Measurements from ENCODE around the gene SLC22A23. TPM values are rescaled to one million over a fixed set of nuclear protein-coding genes. Genes with fewer than 3 reads are reported as not detected.
"Not testable (repeated sequence)": the region's sequence is repeated elsewhere in the genome, so short reads cannot be mapped to it uniquely, and the experiment has no call there.

The SLC22A23 gene
- total RNA-seq, 1 donor from 2014 or later, result 5.7 TPM

GRCh38 chr6:3380344-3381232 lies 76.3 kb downstream of the SLC22A23 start:
- Mint-ChIP-seq H3K4me3 (ENCODE audit: unreplicated experiment) (no peak overlapping the region), H3K4me1 (ENCODE audit: low read depth, unreplicated experiment) (peaks cover 17% of the 10 kb centered on the region), H3K36me3 (ENCODE audit: low read depth, unreplicated experiment) (no peaks in the 10 kb centered on the region), H3K9me3 (ENCODE audit: unreplicated experiment) (no peaks in the 10 kb centered on the region), H3K27me3 (ENCODE audit: low read depth, unreplicated experiment) (no peaks in the 10 kb centered on the region), H3K27ac (ENCODE audit: unreplicated experiment) (no peak overlapping the region)
- Histone ChIP-seq H3K9me3 (ENCODE audit: insufficient read depth, low read depth, low read length) (no peaks in the 10 kb centered on the region), H4K20me1 (ENCODE audit: insufficient read depth, low read length) (no peaks in the 10 kb centered on the region), H3K27ac (ENCODE audit: low read depth, low read length) (no peak overlapping the region), H3K4me2 (ENCODE audit: low read length) (no peak overlapping the region), H3K4me1 (ENCODE audit: insufficient read depth, low read length) (peaks cover 24% of the 10 kb centered on the region), H3K27me3 (ENCODE audit: insufficient read depth, low read length) (no peaks in the 10 kb centered on the region), H3K36me3 (ENCODE audit: insufficient read depth, low read length) (no peaks in the 10 kb centered on the region), H2AFZ (ENCODE audit: low read depth, low read length) (no peak overlapping the region), H3K4me3 (ENCODE audit: insufficient read depth, low read depth, low read length) (no peak overlapping the region), H3K79me2 (ENCODE audit: insufficient read depth, low read length) (peaks cover 5% of the 10 kb centered on the region), H3K9ac (ENCODE audit: low read length) (no peak overlapping the region)
- no peak for DNase-seq (ENCODE audit: low read depth)
- FAIRE-seq, result no peak
- TF ChIP-seq EZH2 (IDR thresholded peaks at IDR 0.05; ENCODE audit: insufficient read depth, low read length) (no peak), CTCF (IDR thresholded peaks at IDR 0.05; ENCODE audit: insufficient read depth, low read depth, low read length) (no peak)

- TF ChIP-seq CTCF (IDR thresholded peaks at IDR 0.05; ENCODE audit: insufficient read depth, low read depth, low read length) (no peak), EZH2 (IDR thresholded peaks at IDR 0.05; ENCODE audit: insufficient read depth, low read length) (no peak)
- H3K4me3 ChIP-seq (ENCODE audit: insufficient read depth, low read depth, low read length), result no peak overlapping the region
- H4K20me1 ChIP-seq (ENCODE audit: insufficient read depth, low read length), result no peaks in the 10 kb centered on the region
- no peak overlapping the region for H3K27ac ChIP-seq (ENCODE audit: low read depth, low read length)
- FAIRE-seq (no peak), DNase-seq (ENCODE audit: low read depth) (peak; percentile 32)
- no peaks in the 10 kb centered on the region for H3K9me3 Mint-ChIP-seq (ENCODE audit: unreplicated experiment)
- H3K36me3 ChIP-seq (ENCODE audit: insufficient read depth, low read length), result no peaks in the 10 kb centered on the region
- no peaks in the 10 kb centered on the region for H3K27me3 Mint-ChIP-seq (ENCODE audit: low read depth, unreplicated experiment)
- H3K4me2 ChIP-seq (ENCODE audit: low read length), result no peak overlapping the region
- H3K4me1 Mint-ChIP-seq (ENCODE audit: low read depth, unreplicated experiment), result peaks cover 17% of the 10 kb centered on the region
- no peaks in the 10 kb centered on the region for H3K36me3 Mint-ChIP-seq (ENCODE audit: low read depth, unreplicated experiment)
- no peak overlapping the region for H3K27ac Mint-ChIP-seq (ENCODE audit: unreplicated experiment)
- H3K4me1 ChIP-seq (ENCODE audit: insufficient read depth, low read length), result peaks cover 21% of the 10 kb centered on the region
- H2AFZ ChIP-seq (ENCODE audit: low read depth, low read length), result no peak overlapping the region
- no peaks in the 10 kb centered on the region for H3K27me3 ChIP-seq (ENCODE audit: insufficient read depth, low read length)
- H3K4me3 Mint-ChIP-seq (ENCODE audit: unreplicated experiment), result no peak overlapping the region
- no peaks in the 10 kb centered on the region for H3K9me3 ChIP-seq (ENCODE audit: insufficient read depth, low read depth, low read length)
- H3K9ac ChIP-seq (ENCODE audit: low read length), result no peak overlapping the region
- peaks cover under 1% of the 10 kb centered on the region for H3K79me2 ChIP-seq (ENCODE audit: insufficient read depth, low read length)
Measured at GRCh38 chr6:3379482-3380060, 77.3 kb downstream of the SLC22A23 start.

GRCh38 chr6:3378808-3379207 lies 78.0 kb downstream of the SLC22A23 start:
- not testable (repeated sequence) for H3K27me3 ChIP-seq (ENCODE audit: insufficient read depth, low read length); H3K9me3 Mint-ChIP-seq (ENCODE audit: unreplicated experiment); H3K4me3 ChIP-seq (ENCODE audit: insufficient read depth, low read depth, low read length); FAIRE-seq; H3K27ac ChIP-seq (ENCODE audit: low read depth, low read length); H4K20me1 ChIP-seq (ENCODE audit: insufficient read depth, low read length); DNase-seq (ENCODE audit: low read depth); H3K27me3 Mint-ChIP-seq (ENCODE audit: low read depth, unreplicated experiment); H3K79me2 ChIP-seq (ENCODE audit: insufficient read depth, low read length); H3K9me3 ChIP-seq (ENCODE audit: insufficient read depth, low read depth, low read length); H3K9ac ChIP-seq (ENCODE audit: low read length); H3K27ac Mint-ChIP-seq (ENCODE audit: unreplicated experiment); H3K36me3 ChIP-seq (ENCODE audit: insufficient read depth, low read length); H3K4me2 ChIP-seq (ENCODE audit: low read length); H3K36me3 Mint-ChIP-seq (ENCODE audit: low read depth, unreplicated experiment); H2AFZ ChIP-seq (ENCODE audit: low read depth, low read length); H3K4me3 Mint-ChIP-seq (ENCODE audit: unreplicated experiment)
- H3K4me1 ChIP-seq (ENCODE audit: insufficient read depth, low read length), result peaks cover 21% of the 10 kb centered on the region
- peaks cover 17% of the 10 kb centered on the region for H3K4me1 Mint-ChIP-seq (ENCODE audit: low read depth, unreplicated experiment)

- DNase-seq (ENCODE audit: low read depth); H3K27me3 Mint-ChIP-seq (ENCODE audit: low read depth, unreplicated experiment); H3K9ac ChIP-seq (ENCODE audit: low read length); H3K27ac ChIP-seq (ENCODE audit: low read depth, low read length); FAIRE-seq; H3K27ac Mint-ChIP-seq (ENCODE audit: unreplicated experiment); H3K9me3 Mint-ChIP-seq (ENCODE audit: unreplicated experiment); H3K4me2 ChIP-seq (ENCODE audit: low read length); H3K36me3 ChIP-seq (ENCODE audit: insufficient read depth, low read length); H3K27me3 ChIP-seq (ENCODE audit: insufficient read depth, low read length); H3K4me3 ChIP-seq (ENCODE audit: insufficient read depth, low read depth, low read length); H4K20me1 ChIP-seq (ENCODE audit: insufficient read depth, low read length); H2AFZ ChIP-seq (ENCODE audit: low read depth, low read length); H3K36me3 Mint-ChIP-seq (ENCODE audit: low read depth, unreplicated experiment); H3K4me3 Mint-ChIP-seq (ENCODE audit: unreplicated experiment); H3K79me2 ChIP-seq (ENCODE audit: insufficient read depth, low read length); H3K9me3 ChIP-seq (ENCODE audit: insufficient read depth, low read depth, low read length): not testable (repeated sequence)
- H3K4me1 Mint-ChIP-seq (ENCODE audit: low read depth, unreplicated experiment), result peaks cover 17% of the 10 kb centered on the region
- peaks cover 21% of the 10 kb centered on the region for H3K4me1 ChIP-seq (ENCODE audit: insufficient read depth, low read length)
Measured at GRCh38 chr6:3378398-3378782, 78.5 kb downstream of the SLC22A23 start.
